K562 (cell line): ENCODE data around the gene LRP1. TPM values are rescaled to one million over a fixed set of nuclear protein-coding genes. Genes with fewer than 3 reads are reported as not detected.

Source experiments
- CBX8 ChIP-seq: fragments of 200-600 bp; sonication (generic); IDR thresholded peaks from 2 replicates; pipeline ENCODE4 v1.6.1; 2012; ENCODE audit warnings: borderline replicate concordance, mixed run types, low read depth, mild to moderate bottlenecking, moderate library complexity, mixed read lengths, low read length, control low read depth, inconsistent platforms; ENCODE audit not compliant: poor library complexity, severe bottlenecking; ENCODE audit errors: extremely low read depth
- CEBPG ChIP-seq, 3 experiments: fragments of 200-800 bp in 1 of 3; sonication (Bioruptor generic) in 1 of 3; sonication (generic) in 1 of 3; formaldehyde crosslinking in 1 of 3; IDR thresholded peaks in 2 of 3; conservative IDR thresholded peaks in 1 of 3; 2 replicates each; pipeline versions ENCODE4 v1.6.1 to v1.8.0; 2016 to 2022; ENCODE audit warnings: missing compliant biosample characterization in 2 of 3, missing genetic modification characterization in 2 of 3, mild to moderate bottlenecking in 1 of 3, missing genetic modification reagents in 1 of 3
- ESRRB ChIP-seq: fragments of 250-450 bp; sonication (Bioruptor Pico); IDR thresholded peaks from 2 replicates; pipeline ENCODE4 v1.5.0; 2020; ENCODE audit warnings: mild to moderate bottlenecking, moderate library complexity, borderline replicate concordance
- HIVEP1 ChIP-seq: fragments of 250-450 bp; sonication (Bioruptor Pico); IDR thresholded peaks from 2 replicates; pipeline ENCODE4 v1.4.0; 2020; ENCODE audit warnings: mild to moderate bottlenecking
- HMG20A ChIP-seq: fragments of 450-650 bp; formaldehyde crosslinking; conservative IDR thresholded peaks from 2 replicates; pipeline ENCODE4 v1.4.0; 2020; ENCODE audit warnings: mild to moderate bottlenecking, mixed read lengths
- NBN ChIP-seq: fragments of 450-650 bp; IDR thresholded peaks from 2 replicates; pipeline ENCODE4 v1.6.1; 2016; ENCODE audit warnings: low read depth, mild to moderate bottlenecking
- PHB2 ChIP-seq: fragments of 450-650 bp; IDR thresholded peaks from 2 replicates; pipeline ENCODE4 v1.6.1; 2017; ENCODE audit warnings: low read depth
- PHF21A ChIP-seq: fragments of 450-650 bp; IDR thresholded peaks from 2 replicates; pipeline ENCODE4 v1.6.1; 2017; ENCODE audit warnings: low read depth, borderline replicate concordance
- RBM17 ChIP-seq: fragments of 200-400 bp; formaldehyde crosslinking; IDR thresholded peaks from 2 replicates; pipeline ENCODE4 v1.6.1; 2017; ENCODE audit warnings: low read depth, mild to moderate bottlenecking, low read length, borderline replicate concordance
- SMARCE1 ChIP-seq: fragments of 450-650 bp; IDR thresholded peaks from 2 replicates; pipeline ENCODE4 v1.7.1; 2016; ENCODE audit warnings: mild to moderate bottlenecking
- SMC3 ChIP-seq: conservative IDR thresholded peaks from 2 replicates; pipeline ENCODE4 v1.6.1; 2011; ENCODE audit warnings: low read depth, low read length, improper control_type of control experiment; ENCODE audit not compliant: insufficient read depth
- TCF3 ChIP-seq: sonication (generic); formaldehyde crosslinking; IDR thresholded peaks from 2 replicates; pipeline ENCODE4 v1.4.0; 2020; ENCODE audit warnings: mild to moderate bottlenecking, missing genetic modification reagents
- TRIM24 ChIP-seq, 2 experiments: fragments of 450-650 bp; IDR thresholded peaks; 2 replicates each; pipeline ENCODE4 v1.6.1; 2016
- XRCC4 ChIP-seq: IDR thresholded peaks from one replicate; pipeline ENCODE4 v1.6.1; 2011; ENCODE audit not compliant: insufficient read depth, insufficient read length; ENCODE audit errors: extremely low read depth
- ZNF696 ChIP-seq: fragments of 250-450 bp; sonication (Bioruptor Pico); conservative IDR thresholded peaks from 2 replicates; pipeline ENCODE4 v1.4.0; 2020; ENCODE audit warnings: mild to moderate bottlenecking, moderate library complexity
- polyA plus RNA-seq, 8 experiments: library from polyadenylated mRNA; depleted of rRNA in 4 of 8; stranded (reverse) in 5 of 8; unstranded in 3 of 8; fragments of >200 nt; fragmentation: Nextera tagmentation in 2 of 8; fragmentation: Illumina TruSeq in 1 of 8; extraction: Ambion mirVana in 2 of 8; extraction: Trizol in 1 of 8; gene quantifications; 2 replicates each; pipeline versions ENCODE4 v1.2.1 to v1.2.3, GENCODE V29; 2011 to 2014; ENCODE audit warnings: inconsistent platforms in 1 of 8, missing spikeins in 1 of 8
- total RNA-seq, 7 experiments: library from RNA; depleted of rRNA in 6 of 7; stranded (reverse); fragments of >200 nt in 6 of 7; fragmentation: Illumina TruSeq in 2 of 7; extraction: Trizol in 2 of 7; gene quantifications; 2 replicates each; pipeline versions ENCODE4 v1.2.1 to v1.2.3, GENCODE V29; 2011 to 2021; ENCODE audit warnings: low replicate concordance in 1 of 7
- TF ChIP-seq, protein P1 (sequence below): fragments of 450-650 bp; conservative IDR thresholded peaks from 2 replicates; pipeline ENCODE4 v1.6.1; 2016; ENCODE audit warnings: missing genetic modification characterization, low read depth, mild to moderate bottlenecking, missing compliant biosample characterization, moderate library complexity
- TF ChIP-seq, protein P2 (sequence below): sonication (generic); formaldehyde crosslinking; IDR thresholded peaks from 2 replicates; pipeline ENCODE4 v1.8.1; 2023; ENCODE audit warnings: missing genetic modification reagents, mild to moderate bottlenecking, borderline replicate concordance
- TF ChIP-seq, protein P3 (sequence below): fragments of 250-450 bp; sonication (Bioruptor Pico); IDR thresholded peaks from 2 replicates; pipeline ENCODE4 v1.5.0; 2021

Gene LRP1
- total and polyA plus RNA-seq, 9 of the 15 experiments (the other 6 are each of a cell fraction or from before 2014, with no cell fraction given), result 0.04 to 0.64 (median 0.19) TPM; not detected in 2

DNA sequence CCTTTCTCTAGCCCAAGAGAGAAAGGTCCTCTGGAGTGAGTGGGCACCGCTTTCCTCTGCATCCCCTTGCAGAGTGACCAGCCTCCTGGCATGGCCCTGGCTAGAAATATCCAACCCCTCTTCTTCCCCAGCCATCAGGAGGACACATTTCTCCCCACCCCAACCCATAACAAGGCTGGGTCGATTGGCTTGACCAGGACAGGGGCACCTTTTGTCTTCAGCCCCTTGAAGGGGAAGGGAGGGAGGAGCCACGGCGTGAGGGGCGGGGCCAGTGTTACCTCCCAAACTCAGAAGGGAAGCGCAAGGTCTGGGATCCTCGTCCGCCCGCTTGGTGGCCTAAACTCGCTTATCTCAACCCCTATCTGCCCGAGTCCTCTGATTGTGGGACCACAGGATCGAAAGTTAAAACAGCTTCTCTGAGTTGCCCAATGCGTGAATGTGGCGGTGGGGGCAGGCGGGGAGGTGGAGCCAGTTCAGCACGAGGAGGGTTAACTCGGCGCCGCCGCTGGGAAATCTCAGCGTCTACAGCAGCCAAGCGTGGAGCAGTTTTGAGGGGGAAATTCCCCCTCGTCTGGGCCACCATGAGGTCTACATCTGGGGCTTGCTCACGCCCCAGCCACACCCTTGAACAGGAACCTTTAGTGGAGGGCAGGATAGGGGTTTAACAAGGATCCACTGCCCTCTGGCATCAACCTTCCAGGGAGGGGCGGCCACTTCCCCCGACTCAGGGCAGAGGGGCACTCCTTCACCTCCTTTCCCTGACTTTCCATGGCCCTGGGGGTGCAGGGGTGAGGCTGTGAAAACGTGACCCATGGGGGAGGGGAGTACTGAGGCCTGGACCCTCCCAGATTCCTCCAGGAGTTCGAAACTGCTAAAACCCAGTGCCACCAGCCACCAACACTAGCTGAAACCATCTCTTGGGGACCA lies 17.9 kb upstream of the LRP1 start (continued):
- TF ChIP-seq, protein P1, sequence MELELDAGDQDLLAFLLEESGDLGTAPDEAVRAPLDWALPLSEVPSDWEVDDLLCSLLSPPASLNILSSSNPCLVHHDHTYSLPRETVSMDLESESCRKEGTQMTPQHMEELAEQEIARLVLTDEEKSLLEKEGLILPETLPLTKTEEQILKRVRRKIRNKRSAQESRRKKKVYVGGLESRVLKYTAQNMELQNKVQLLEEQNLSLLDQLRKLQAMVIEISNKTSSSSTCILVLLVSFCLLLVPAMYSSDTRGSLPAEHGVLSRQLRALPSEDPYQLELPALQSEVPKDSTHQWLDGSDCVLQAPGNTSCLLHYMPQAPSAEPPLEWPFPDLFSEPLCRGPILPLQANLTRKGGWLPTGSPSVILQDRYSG, result no peak
- no peak for TF ChIP-seq TCF3
- TF ChIP-seq TRIM24 (IDR thresholded peaks at IDR 0.05), result no peak
- TF ChIP-seq CEBPG (CRISPR knock-in tag; IDR thresholded peaks at IDR 0.05), result no peak
- peak in 1 of 2 experiments; percentile 64; a peak in 2 of 4 replicates for TF ChIP-seq CEBPG (tag; conservative IDR thresholded peaks at IDR 0.05 in 1 of 2, IDR thresholded peaks at IDR 0.05 in 1 of 2)
- TF ChIP-seq HIVEP1 (CRISPR knock-in tag), result no peak
- TF ChIP-seq, protein P2, sequence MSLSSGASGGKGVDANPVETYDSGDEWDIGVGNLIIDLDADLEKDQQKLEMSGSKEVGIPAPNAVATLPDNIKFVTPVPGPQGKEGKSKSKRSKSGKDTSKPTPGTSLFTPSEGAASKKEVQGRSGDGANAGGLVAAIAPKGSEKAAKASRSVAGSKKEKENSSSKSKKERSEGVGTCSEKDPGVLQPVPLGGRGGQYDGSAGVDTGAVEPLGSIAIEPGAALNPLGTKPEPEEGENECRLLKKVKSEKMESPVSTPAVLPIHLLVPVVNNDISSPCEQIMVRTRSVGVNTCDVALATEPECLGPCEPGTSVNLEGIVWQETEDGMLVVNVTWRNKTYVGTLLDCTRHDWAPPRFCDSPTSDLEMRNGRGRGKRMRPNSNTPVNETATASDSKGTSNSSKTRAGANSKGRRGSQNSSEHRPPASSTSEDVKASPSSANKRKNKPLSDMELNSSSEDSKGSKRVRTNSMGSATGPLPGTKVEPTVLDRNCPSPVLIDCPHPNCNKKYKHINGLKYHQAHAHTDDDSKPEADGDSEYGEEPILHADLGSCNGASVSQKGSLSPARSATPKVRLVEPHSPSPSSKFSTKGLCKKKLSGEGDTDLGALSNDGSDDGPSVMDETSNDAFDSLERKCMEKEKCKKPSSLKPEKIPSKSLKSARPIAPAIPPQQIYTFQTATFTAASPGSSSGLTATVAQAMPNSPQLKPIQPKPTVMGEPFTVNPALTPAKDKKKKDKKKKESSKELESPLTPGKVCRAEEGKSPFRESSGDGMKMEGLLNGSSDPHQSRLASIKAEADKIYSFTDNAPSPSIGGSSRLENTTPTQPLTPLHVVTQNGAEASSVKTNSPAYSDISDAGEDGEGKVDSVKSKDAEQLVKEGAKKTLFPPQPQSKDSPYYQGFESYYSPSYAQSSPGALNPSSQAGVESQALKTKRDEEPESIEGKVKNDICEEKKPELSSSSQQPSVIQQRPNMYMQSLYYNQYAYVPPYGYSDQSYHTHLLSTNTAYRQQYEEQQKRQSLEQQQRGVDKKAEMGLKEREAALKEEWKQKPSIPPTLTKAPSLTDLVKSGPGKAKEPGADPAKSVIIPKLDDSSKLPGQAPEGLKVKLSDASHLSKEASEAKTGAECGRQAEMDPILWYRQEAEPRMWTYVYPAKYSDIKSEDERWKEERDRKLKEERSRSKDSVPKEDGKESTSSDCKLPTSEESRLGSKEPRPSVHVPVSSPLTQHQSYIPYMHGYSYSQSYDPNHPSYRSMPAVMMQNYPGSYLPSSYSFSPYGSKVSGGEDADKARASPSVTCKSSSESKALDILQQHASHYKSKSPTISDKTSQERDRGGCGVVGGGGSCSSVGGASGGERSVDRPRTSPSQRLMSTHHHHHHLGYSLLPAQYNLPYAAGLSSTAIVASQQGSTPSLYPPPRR, result no peak
- 0 out of 2 replicates have a peak, but pooled peaks have one; percentile 42 for TF ChIP-seq SMARCE1
- TF ChIP-seq SMC3, result no peak
- no peak for TF ChIP-seq HMG20A
- TF ChIP-seq XRCC4, result no peak
- no peak for TF ChIP-seq ESRRB (CRISPR knock-in tag)
- peak; percentile 52; the same call in 1 of the 2 replicates for TF ChIP-seq NBN
- TF ChIP-seq ZNF696 (CRISPR knock-in tag), result no peak
- TF ChIP-seq, protein P3, sequence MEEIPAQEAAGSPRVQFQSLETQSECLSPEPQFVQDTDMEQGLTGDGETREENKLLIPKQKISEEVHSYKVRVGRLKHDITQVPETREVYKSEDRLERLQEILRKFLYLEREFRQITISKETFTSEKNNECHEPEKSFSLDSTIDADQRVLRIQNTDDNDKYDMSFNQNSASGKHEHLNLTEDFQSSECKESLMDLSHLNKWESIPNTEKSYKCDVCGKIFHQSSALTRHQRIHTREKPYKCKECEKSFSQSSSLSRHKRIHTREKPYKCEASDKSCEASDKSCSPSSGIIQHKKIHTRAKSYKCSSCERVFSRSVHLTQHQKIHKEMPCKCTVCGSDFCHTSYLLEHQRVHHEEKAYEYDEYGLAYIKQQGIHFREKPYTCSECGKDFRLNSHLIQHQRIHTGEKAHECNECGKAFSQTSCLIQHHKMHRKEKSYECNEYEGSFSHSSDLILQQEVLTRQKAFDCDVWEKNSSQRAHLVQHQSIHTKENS (CRISPR knock-in tag), result no peak
- no peak for TF ChIP-seq RBM17
- no peak for TF ChIP-seq PHB2
- no peak for TF ChIP-seq CBX8
- no peak for TF ChIP-seq PHF21A
